ENCODE measurements around the gene JADE2.

- TF ChIP-seq, protein P1, sequence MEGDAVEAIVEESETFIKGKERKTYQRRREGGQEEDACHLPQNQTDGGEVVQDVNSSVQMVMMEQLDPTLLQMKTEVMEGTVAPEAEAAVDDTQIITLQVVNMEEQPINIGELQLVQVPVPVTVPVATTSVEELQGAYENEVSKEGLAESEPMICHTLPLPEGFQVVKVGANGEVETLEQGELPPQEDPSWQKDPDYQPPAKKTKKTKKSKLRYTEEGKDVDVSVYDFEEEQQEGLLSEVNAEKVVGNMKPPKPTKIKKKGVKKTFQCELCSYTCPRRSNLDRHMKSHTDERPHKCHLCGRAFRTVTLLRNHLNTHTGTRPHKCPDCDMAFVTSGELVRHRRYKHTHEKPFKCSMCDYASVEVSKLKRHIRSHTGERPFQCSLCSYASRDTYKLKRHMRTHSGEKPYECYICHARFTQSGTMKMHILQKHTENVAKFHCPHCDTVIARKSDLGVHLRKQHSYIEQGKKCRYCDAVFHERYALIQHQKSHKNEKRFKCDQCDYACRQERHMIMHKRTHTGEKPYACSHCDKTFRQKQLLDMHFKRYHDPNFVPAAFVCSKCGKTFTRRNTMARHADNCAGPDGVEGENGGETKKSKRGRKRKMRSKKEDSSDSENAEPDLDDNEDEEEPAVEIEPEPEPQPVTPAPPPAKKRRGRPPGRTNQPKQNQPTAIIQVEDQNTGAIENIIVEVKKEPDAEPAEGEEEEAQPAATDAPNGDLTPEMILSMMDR (IDR thresholded peaks at IDR 0.05), result no peak
- TF ChIP-seq POLR2AphosphoS5 (IDR thresholded peaks at IDR 0.05) (no peak), POLR2A (IDR thresholded peaks at IDR 0.05) (no peak), EP300 (IDR thresholded peaks at IDR 0.05) (no peak)
Observed at GRCh38 chr5:134563221-134563620, 37.8 kb downstream of the JADE2 start.

All from stomach (tissue), 4 donors.